ENCODE data around the gene FHIT.

DNA sequence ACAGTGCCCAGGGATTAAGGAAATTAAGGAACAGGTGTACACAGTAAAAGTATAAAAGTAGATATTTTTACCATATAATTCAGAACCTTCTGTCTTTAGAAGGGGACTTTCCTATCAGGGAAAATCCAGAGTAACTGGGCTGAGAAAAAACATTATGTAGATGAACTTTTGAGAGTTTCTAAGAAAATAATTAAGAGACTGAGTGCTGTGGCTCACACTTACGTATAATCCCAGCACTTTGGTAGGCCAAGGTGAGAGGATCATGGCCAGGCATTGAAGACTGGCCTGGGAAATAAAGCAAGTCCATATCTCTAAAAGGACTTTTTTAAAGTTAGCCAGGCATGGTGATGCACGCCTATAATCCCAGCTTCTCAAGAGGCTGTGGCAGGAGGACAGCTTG, 1021.8 kb downstream of the FHIT start:
- TF ChIP-seq CTCF (IDR thresholded peaks at IDR 0.05) (no peak), POLR2A (IDR thresholded peaks at IDR 0.05) (no peak)

Data from ovary (tissue), 3 donors.